Activated CD4-positive, alpha-beta T cell treated with anti-CD3 and anti-CD28 coated beads, Interleukin-2, amount 50 U/mL, for 4 hours (primary cell): ENCODE measurements around the gene RPA1.

Source experiments
- DNase-seq, 2 experiments: peaks; one replicate each; pipeline ENCODE4 v3.0.0-alpha.2; 2020

RPA1 gene

DNA sequence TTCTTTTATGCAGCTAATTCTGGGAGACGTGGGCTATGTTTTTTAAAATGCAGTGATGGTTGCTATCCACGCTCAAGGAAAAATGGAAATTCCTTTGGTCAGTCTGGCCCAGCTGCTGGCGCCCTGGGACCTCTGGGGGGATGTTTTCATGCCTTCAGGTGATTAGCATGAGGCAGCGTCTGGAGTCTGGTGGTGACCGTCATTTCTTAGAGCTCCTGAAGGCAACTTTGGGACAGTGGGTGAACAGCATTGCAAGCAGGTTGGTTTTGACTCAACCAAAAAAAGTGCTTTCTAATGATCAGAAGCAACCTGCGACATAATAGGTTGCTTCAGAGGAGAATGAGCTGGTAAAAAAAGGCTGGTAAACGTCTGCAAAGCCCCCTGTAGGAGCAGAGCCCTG, 82.3 kb downstream of the RPA1 start:
- no peak for DNase-seq

DNA sequence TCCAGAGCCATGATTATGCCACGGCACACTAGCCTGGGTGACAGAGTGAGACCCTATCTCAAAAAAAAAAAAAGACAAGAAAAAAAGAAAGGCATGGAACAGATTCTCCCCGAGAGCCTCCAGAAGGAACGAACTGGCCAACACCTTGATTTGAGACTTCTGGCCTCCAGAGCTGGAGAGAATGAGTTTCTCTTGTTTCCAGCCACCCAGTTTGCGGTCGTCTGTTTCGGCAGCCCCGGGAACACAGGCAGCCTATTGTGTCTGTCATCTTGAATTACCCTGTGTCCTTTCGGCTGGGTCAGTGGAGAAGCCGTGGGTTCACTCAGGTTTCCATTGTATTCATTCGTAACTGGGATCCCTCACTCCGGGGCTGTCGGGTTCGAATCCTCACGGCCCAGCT, 83.9 kb downstream of the RPA1 start:
- DNase-seq, result no peak

DNA sequence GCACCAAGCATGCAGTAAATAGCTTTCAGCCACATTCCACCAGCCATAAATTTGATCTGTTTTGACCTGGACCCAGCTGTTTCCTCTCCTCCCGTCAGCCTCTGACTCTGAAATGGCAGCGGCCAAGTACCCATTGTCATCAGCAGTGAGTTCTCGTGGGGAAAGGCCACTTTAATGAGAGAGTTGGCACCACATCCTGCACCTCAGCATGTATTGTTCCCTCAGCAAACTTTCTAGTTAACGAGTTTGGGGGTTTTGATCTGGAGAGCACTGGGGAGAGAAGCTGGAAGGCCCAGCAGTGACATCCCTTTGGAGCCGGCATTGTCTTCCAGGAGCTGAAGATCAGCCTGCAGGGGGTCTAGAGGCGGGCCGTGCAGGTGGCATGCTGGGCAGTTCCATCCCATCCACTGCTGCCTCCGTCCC, 84.9 kb downstream of the RPA1 start:
- no peak for DNase-seq

DNA sequence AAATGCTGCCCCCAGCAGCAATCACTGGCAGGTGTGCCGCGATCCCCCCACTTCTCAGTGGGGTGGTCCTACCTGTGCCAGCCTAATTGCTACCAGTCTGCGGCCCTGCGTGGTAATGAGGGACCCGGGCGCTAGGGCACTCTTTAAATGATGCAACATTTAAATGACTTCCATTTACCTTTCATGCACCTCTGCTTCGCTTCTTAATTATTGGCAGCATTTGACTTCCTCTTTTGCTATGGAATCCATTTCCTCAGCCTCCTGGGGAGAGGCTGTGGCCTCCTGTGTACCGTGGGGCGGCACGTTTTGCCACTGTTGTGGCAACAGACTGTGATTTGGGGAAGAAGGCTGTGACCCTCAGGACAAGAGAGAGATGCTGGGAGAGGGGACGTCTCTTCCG, 86.1 kb downstream of the RPA1 start:
- no peak for DNase-seq

DNA sequence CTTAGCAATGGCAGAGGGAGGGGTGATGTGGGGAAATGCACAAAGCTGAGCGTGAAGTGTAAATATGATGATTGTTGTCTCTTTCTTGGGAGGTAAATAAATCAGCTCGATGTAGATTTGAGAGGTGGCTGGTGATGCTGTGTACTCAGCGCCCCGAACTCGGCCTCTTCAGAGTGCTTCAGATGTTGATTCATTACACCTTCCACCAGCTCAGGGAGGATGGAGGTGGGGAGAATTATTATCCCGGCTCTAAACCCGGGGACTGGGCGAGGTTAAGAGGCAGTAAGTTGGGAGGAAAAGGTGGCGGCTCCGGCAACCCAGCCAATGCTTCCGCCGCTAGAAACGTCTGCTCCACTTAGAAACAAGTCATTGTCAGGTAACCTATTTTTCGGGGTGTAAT, 86.5 kb downstream of the RPA1 start:
- DNase-seq, result no peak

DNA sequence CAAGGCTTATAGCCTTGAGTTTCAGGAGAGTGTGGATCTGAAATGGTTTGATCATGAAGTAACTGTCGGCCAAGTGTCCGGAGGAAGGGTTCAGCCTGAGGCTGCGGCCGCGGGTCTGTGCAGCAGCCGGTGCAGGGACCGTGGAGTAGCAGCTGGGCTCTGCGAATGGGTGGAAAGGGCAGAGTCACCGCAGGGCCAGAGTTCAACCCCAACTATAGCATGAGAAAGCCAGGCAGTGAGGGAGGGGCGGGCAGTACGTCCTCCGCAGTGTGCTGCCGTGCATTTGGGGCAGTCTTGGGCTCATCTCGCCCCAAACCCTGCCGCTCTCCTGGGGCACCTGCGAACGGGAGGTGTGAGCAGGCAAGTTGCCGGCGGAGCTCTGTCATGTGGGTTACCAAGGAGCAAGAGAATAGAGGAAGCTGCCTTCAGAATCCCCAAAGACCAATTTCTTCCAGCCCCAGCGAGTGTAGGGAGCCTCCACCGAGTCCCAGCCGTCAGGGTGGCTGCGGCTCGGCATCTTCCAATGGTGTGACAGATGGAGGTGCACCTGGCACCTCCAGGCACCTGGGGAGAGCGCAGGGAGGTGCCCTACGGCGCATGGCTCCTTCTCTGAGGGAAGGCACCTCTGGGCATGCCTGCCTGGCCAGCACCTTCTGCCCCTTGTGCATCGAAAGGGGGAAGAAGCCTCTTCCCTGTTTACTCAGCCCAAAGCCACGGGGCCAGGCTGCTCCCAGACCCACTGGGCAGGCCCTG, 87.3 kb downstream of the RPA1 start:
- DNase-seq, result no peak

DNA sequence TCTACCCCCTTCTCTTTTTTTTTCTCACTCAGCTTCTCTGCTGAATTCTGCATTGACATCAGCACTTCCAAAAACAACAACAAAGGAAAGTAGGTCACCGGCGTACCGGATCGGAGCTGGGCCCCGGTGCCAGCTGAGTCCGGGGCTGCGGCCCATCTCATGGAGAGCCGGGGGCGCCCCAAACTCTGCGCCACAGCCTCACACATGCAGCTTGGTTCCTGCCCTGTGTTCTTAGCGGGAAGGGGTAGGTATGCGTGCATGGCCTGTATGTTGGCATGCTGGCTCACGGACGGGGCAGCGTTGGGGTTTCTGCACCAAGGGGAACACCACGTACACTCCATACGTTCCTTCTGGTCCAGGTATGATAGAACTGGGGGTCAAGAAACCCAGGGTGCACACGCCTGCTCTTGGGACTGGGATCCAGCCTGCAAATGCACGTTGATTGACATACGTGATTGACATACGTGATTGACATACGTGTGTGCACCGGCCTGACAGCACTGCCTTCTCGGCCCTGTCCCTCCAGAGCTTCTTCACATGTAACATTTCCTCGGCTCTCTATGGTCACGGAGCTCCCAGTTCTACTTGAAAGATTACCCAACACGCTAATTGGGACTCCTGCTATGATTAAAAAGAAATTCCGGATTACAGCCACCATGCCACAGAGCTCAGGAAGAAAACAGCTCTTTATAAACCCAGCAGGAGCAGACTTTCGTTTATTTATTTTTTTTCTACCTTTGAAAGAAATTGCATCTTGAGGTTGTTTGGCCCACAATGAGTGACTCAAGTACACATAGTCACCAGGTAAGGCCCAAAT, 88.7 kb downstream of the RPA1 start:
- no peak for DNase-seq

DNA sequence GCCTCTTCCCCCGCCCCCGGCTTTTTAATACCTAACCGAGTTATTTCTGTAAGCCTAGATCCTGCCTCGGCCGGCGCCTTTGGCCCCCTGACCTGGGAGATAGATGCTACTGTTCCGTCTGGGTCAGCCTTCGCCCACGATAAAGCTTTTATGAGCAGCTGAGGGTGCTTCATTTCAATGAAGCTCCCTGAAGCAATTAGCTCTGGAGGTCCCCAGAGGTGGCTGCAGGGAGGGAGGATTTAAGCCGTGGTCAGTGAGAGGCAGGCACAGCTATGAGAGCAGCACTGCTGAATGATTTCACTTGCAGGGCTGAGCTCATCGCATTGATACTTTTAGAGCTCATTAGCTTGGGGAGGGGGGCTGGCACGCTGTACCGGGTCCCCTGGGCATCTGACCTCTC, 89.4 kb downstream of the RPA1 start:
- DNase-seq, result no peak

DNA sequence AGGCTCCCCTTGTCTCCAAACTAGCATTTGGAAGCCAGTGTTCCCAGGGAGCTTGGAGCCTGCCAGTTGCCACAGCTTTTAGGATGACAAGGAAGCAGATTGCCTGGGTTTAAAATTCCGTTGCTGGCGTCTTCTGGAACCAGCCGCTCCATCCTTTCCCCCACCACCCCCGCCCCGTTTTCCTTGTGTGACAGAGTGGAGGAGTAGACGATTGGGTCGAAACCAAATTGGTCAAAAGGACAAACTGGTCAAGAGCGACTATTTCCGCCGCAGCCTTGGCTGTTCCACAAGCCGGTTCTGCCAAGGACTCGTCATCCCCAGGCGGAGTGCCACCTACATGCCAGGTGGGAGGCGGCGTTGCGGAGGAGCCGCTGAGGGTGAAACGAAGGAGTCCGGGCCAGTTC, 91.1 kb downstream of the RPA1 start:
- no peak for DNase-seq

DNA sequence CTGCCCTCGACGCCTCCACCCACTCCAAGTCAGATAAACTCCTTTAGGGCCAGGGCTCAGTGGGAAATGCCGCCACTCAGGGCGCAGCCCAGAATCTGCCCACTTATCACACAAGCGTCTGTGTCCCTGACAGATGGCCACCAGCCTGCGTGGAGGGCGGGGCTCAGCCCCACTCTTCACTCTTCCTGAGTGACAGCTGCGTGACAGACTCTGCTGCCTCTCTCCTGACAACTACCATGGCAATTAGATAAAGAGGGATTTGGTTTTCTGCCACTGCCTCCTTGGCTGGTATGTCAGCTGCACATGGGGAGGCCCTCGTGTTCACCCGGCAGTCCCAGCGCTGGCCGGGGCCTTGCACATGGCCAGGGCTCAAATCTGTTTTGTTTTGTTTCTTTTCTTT, 99.2 kb downstream of the RPA1 start:
- DNase-seq, result no peak

DNA sequence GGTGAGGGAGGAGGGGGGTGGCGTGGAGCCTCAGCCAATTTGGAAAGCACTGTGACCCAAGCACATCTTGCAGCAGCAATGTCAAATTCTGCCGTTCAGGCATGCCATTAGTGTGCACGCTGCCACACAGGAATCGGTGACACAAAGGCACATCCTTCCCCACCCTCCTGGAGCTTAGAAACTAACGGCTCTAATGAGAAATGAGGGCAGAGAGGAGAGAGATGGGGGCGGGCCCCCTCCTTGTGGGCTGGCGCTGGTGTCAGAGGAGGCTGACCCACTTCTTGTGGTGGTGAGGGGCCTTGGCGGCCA, 100.5 kb downstream of the RPA1 start:
- no peak for DNase-seq

DNA sequence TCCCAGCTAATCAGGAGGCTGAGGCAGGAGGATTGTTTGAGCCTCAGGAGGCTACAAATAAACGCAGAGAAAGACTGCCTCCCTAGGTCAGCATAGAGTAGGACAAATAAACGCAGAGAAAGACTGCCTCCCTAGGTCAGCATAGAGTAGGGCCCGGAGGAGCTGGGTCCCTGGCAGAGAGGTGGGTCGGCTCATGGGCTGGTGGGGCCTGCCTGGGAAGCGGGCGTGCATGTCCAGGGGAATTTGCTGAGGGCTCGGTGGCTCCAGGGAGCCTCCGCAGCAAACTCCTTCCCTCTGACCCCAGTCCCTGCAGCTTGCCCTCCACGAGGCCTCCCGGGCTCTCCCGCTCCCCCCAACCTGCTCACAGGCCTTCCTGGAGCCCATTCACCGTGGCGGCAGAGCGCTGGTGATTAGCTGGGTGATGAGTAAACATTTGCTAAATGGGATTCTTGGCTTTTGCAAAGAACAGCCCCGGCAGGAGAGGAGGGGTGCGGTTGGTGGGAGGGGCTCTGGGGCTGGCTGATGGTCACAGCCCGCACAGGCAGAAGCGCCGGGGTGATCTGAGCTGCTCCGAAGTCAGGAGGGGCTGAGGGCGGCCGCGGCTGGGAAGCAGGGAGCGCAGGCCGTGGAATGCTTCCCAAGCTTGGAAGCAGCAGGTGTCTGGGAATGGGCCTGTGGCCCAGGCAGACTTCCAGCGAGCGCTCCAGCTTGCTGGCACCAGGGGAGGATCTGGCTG, 102.2 kb downstream of the RPA1 start:
- no peak for DNase-seq

DNA sequence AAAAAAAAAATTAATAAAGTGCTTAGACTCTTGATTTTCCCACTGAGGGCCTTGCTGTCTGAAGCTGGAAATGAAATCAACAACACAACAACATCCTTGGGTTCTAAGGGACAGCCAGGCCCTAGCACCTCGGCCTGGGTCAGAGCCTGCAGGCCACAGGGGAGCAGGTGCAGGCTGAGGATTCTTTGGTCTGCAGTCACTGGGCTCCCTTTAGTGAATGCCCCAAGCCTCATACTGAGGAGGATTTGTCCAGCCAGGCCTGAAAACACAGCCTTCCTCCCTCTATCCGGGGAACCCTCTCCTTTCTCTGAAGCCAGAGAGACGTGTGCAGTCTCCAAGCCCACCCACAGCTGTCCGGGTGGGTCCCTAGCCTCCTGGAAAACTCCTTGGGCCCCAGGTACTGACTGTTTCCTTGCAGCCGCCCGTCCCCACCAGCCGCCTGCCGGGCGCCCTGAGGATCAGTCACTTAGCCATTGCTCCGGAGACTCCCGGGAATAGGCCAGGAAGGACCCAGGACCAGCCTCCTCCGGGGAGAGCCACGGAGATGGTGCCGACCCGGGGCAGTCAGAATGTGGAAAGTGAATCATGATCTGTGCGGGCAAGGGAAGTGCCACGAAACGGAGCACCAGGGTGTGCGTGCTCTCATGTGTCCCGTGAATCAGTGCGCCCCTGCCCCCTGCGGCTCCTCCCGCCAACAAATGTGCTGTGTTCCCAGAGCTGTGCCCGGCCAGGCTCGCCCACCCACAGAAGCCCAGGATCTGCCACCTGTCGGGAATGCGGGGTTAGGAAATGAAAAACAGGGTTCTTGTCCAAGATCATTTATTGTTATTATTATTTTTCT, 104.3 kb downstream of the RPA1 start:
- no peak for DNase-seq

DNA sequence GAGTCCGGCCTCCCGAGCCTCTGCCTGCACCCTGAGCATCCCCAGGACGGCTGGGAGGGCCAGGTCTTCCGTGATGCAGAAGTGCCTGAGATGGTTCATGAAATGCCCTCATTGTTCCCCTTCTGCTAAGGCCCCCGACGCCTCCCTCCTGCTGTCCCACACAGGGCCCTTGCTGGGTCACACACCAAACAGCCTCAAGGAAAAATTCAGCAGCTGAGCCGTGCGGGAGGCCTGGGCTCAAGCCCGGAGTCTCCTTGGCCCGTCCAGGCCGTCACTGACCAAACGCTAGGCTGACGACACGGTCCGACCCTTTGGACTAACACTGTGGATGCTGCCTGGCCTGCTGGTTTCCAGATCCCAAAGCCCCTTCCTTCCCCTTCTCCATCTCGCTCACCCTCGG, 105.1 kb downstream of the RPA1 start:
- no peak for DNase-seq

DNA sequence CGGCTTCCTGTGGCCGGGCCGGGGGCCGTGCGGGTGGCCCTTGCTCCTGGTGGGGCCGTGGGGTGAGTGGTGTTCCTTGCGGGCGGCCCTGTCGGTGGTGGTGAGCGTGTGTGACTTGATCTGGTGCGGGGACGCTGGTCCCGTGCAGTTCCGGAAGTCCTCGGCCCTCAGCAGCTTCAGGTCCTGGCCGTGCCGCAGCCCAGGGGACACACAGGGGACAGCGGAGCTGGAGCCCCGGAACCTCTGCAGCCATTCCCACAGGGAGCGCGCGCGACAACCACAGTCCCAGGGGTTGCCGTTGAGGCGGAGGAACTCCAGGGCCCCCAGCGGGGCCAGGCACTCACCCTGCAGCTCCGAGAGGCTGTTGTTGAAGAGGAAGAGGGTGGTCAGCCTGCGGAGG, 107.0 kb downstream of the RPA1 start:
- DNase-seq, result no peak

DNA sequence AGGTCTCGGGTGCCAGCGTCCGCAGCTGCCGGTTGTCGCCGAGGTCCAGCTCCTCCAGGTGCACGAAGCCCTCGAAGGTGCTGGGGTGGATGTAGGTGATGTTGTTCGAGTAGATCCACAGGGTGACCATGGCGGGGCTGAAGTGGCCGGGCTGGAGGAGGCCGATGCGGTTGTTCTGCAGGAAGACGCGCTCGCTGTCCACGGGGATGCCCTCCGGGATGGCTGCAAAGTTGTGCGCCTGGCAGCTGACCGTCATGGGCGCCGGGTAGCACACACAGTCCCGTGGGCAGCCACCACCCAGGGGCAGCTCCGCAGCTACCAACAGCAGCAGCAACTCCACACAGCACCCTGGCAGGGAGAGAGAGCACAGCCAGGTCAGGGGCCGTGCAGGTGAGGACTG, 107.7 kb downstream of the RPA1 start:
- DNase-seq, result no peak

DNA sequence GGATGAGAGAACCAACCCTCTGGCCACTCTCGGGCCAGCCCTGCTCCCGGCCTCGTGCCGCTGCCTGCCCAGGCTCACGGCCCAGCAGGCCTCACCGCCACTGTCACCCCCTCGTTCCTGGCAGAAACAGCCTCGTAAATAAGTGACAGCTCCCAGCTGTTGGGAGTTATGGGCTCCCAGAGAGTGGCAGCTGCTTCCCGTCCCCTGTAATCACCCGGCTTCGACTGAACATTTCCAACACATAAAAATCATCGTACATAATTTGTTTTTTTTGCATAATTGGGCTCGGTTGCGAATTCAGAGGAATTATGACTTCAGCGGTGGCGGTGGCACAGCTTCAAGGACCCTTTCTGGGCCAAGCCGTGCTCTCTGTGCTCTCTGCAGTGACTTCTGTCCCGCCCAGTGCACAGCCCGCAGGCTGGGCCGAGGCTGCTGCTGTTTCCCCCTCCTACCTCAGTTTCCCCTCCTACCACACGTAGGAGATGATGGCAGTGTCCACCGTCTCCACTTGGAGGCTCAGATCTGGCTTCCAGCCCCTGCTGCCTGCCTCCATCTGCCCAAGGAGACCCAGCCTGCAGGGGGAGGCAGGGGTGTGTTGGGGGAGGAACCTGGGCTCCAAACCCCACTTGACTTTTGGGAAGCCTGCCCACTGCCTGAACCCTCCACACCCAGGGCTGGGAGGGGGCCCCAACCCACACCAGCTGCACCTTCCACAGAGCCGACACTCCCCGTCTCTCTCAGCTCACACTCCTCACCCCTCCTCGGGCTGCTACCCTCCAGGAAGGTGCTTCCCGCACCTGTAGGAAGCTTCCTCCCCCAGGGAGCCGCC, 110.4 kb downstream of the RPA1 start:
- DNase-seq, result no peak

DNA sequence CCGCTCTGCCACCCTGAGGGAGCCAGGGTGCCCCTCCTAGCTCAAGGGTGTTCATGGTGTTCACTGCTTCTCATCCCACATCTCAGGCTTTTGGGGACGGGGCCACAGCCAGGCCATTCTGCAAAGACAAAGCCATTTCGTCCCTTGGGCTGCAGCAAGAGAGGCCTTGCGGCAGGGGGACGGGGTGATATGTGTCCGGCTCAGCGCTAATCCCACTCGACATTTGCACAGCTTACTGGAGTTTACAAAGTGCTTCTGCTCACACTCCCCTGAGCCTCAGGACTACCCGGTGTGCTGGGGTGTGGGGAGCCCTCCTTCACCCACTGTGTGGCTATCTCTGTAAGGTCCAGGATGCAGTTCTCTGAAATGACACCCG, 111.0 kb downstream of the RPA1 start:
- no peak for DNase-seq

DNA sequence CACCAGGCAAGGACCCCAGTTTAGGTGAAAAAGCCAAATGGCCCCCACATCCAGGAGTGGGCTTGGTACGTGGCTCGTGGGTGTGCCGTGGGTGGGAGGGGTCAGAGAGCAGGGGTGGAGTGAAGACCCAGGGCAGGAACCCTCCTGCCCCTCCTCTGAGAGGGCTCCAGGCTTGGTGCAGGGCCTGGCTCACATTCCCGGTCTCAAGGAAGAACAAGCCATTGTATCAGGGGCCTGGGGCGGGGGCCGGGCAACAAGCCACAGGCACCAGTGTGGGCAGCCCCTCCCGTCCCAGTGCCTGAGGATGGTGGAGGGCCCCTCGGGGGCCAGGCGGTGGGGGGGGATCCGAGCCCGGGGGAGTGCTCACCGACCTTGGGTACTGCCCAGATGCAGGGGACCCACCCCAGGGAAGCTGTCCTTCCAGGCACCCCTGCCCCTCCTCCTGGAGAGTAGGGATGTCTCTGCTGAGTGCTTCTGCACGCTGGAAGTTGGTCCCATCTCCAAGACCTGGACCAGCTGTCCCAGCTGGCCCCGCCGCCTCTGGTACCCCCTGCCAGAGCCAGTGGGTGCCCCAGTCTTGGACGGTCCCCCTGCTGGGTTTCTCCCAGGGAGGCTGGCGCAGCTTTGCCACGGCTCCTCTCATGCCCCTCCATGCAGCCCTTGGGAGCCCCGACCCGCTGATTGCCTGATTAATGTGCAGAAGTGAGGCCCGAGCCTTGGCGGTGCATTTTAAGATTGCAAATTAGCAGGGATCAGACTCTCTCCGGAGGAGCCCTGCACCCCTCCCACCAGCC, 111.7 kb downstream of the RPA1 start:
- DNase-seq, result no peak

DNA sequence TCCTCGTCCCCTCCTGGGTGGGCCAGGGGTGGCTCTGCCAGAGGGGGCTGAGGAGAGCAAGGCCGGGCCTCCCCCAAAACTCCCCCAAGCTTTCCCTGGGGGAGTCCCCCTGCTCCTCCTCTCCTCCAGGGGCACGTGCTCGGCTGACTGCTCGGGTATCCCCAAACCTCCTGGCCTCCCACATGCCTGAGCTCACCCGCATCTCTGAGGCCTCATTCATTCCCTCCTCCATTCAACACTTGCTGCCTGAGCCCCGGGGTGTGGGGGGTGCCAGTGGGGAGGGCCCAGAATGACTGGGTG, 112.2 kb downstream of the RPA1 start:
- DNase-seq, result no peak

DNA sequence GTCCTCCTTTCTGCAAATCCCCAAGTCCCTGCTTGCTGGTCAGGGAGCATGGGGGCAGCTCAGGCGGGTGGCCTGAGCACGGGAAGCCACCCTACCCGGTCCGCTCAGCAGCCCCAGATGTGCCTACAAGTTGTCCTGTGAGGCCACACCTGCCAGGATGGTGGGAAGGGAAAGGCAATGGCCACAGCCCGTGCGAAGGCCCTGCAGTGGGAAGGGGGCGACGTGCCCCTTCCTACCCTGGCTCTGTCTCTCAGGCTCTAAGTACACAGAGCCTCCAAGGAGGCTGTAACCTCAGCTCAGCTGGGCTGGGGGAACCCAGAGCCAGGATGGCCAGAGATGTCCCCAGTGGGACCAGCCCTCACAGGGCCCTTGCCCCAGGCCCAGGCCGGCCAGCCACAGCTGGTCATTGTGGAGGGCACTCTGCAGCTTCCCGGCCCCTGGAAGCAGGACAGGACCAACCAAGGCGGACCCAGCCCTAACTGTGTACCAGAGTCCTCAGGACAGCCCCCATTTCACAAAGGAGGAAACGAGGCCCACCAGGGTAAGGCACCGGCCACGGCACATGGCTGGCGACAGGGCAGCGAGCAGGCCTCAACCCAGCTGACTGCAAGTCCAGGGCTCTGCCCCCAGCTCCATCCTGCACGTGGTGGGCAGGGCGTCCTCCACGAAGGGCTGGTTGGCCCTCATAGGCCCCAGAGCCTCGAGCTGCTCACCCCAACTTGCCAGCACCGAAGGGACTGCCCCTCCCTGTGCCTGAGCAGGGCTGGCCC, 113.0 kb downstream of the RPA1 start:
- DNase-seq, result no peak
